Neural progenitor cell (in vitro differentiated cells): Measurements from ENCODE around the gene KCTD3. TPM values are rescaled to one million over a fixed set of nuclear protein-coding genes. Genes with fewer than 3 reads are reported as not detected.

Experiments used
- DNase-seq: peaks from one replicate; pipeline ENCODE4 v3.0.0-alpha.2; 2016; ENCODE audit warnings: low spot score
- H2AFZ ChIP-seq: fragments of 200-600 bp; sonication (generic); replicated peaks from 2 replicates; pipeline ENCODE4 v1.6.1; 2016; ENCODE audit warnings: antibody characterized with exemption
- H3F3A ChIP-seq: fragments of 200-600 bp; sonication (generic); 2 replicates; pipeline ENCODE4 v1.6.1; 2016; ENCODE audit warnings: antibody characterized with exemption, low read depth
- H3K27ac ChIP-seq: fragments of 200-600 bp; sonication (generic); 2 replicates; pipeline ENCODE4 v1.5.1; 2016; ENCODE audit warnings: mild to moderate bottlenecking
- H3K27me3 ChIP-seq: fragments of 200-600 bp; sonication (generic); 2 replicates; pipeline ENCODE4 v1.6.1; 2016; ENCODE audit warnings: mild to moderate bottlenecking, moderate library complexity
- H3K36me3 ChIP-seq: fragments of 200-600 bp; sonication (generic); 2 replicates; pipeline ENCODE4 v1.5.1; 2016
- H3K4me1 ChIP-seq: fragments of 200-600 bp; sonication (generic); 2 replicates; pipeline ENCODE4 v1.6.1; 2016; ENCODE audit warnings: mixed run types
- H3K4me2 ChIP-seq: fragments of 200-600 bp; sonication (generic); 2 replicates; pipeline ENCODE4 v1.6.1; 2016
- H3K4me3 ChIP-seq: fragments of 200-600 bp; sonication (generic); 2 replicates; pipeline ENCODE4 v1.5.1; 2016
- H3K79me2 ChIP-seq: fragments of 200-600 bp; sonication (generic); 2 replicates; pipeline ENCODE4 v1.6.1; 2016; ENCODE audit warnings: low read depth
- H3K9ac ChIP-seq: fragments of 200-600 bp; sonication (generic); 2 replicates; pipeline ENCODE4 v1.6.1; 2016
- H3K9me3 ChIP-seq: fragments of 200-600 bp; sonication (generic); 2 replicates; pipeline ENCODE4 v1.5.1; 2016; ENCODE audit warnings: low read depth
- H4K20me1 ChIP-seq: fragments of 200-600 bp; sonication (generic); 2 replicates; pipeline ENCODE4 v1.6.1; 2016; ENCODE audit warnings: low read depth
- H3K27ac Mint-ChIP-seq: 3 replicates; pipeline ENCODE4 v1.8.0; 2021; ENCODE audit warnings: mixed read lengths
- H3K27me3 Mint-ChIP-seq: 2 replicates; pipeline ENCODE4 v1.8.0; 2022; ENCODE audit warnings: low read depth, mild to moderate bottlenecking, inconsistent platforms, moderate library complexity, mixed read lengths; ENCODE audit not compliant: insufficient read depth
- H3K36me3 Mint-ChIP-seq: 3 replicates; pipeline ENCODE4 v1.8.0; 2021; ENCODE audit warnings: mixed read lengths
- H3K4me1 Mint-ChIP-seq: 3 replicates; pipeline ENCODE4 v1.8.0; 2021; ENCODE audit warnings: mixed read lengths
- H3K4me3 Mint-ChIP-seq: 3 replicates; pipeline ENCODE4 v1.8.0; 2021; ENCODE audit warnings: mild to moderate bottlenecking, moderate library complexity, mixed read lengths
- H3K9me3 Mint-ChIP-seq: 3 replicates; pipeline ENCODE4 v1.8.0; 2020; ENCODE audit warnings: mixed read lengths
- EZH2 ChIP-seq: fragments of 200-600 bp; sonication (generic); IDR thresholded peaks from 2 replicates; pipeline ENCODE4 v1.6.1; 2017; ENCODE audit warnings: antibody characterized with exemption, mild to moderate bottlenecking, moderate library complexity
- EZH2phosphoT487 ChIP-seq: fragments of 200-600 bp; sonication (generic); IDR thresholded peaks from 2 replicates; pipeline ENCODE4 v1.6.1; 2017; ENCODE audit warnings: antibody characterized with exemption
- total RNA-seq: library from RNA; depleted of rRNA; stranded (reverse); fragments of >200 nt; gene quantifications from 2 replicates; pipeline ENCODE4 v1.2.3, GENCODE V29; 2015; ENCODE audit warnings: low replicate concordance
- TF ChIP-seq, protein P1 (sequence below): fragments of 200-600 bp; sonication (generic); IDR thresholded peaks from 2 replicates; pipeline ENCODE4 v1.5.1; 2017; ENCODE audit warnings: antibody characterized with exemption, mild to moderate bottlenecking

KCTD3 gene
- total RNA-seq, 1 donor from 2014 or later = 70.1 TPM

DNA sequence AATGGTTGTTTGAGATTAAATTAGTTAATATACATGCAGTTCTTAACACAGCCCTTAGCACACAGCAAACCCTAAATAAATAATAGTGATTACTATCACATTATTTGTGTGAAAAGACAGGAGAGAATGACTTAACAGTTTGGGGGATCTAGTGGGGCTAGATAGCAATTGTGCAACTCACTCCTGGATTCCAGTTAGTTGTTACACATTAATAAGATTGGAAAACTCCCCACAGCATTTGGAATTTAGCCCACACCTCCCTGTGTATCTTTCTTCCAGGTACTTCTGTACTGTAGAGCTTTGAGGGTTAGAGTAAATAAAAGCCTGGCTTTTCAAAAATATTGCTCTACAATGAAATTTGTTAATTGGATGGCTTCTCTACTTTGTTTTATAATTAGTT is 93.2 kb downstream of the KCTD3 start:
- H3K27ac Mint-ChIP-seq = no peak overlapping the region
- no peaks in the 10 kb centered on the region for H3K27me3 Mint-ChIP-seq
- Histone ChIP-seq H3K36me3 (no peaks in the 10 kb centered on the region), H3K27me3 (no peaks in the 10 kb centered on the region), H4K20me1 (no peaks in the 10 kb centered on the region), H2AFZ (no peak overlapping the region), H3K9me3 (no peaks in the 10 kb centered on the region), H3F3A (no peaks in the 10 kb centered on the region), H3K27ac (no peak overlapping the region), H3K4me1 (no peaks in the 10 kb centered on the region), H3K4me2 (no peak overlapping the region), H3K9ac (no peak overlapping the region), H3K79me2 (no peaks in the 10 kb centered on the region), H3K4me3 (no peak overlapping the region)
- no peaks in the 10 kb centered on the region for H3K9me3 Mint-ChIP-seq
- H3K36me3 Mint-ChIP-seq = no peaks in the 10 kb centered on the region
- TF ChIP-seq EZH2 = no peak
- TF ChIP-seq EZH2phosphoT487 = no peak
- TF ChIP-seq, protein P1, sequence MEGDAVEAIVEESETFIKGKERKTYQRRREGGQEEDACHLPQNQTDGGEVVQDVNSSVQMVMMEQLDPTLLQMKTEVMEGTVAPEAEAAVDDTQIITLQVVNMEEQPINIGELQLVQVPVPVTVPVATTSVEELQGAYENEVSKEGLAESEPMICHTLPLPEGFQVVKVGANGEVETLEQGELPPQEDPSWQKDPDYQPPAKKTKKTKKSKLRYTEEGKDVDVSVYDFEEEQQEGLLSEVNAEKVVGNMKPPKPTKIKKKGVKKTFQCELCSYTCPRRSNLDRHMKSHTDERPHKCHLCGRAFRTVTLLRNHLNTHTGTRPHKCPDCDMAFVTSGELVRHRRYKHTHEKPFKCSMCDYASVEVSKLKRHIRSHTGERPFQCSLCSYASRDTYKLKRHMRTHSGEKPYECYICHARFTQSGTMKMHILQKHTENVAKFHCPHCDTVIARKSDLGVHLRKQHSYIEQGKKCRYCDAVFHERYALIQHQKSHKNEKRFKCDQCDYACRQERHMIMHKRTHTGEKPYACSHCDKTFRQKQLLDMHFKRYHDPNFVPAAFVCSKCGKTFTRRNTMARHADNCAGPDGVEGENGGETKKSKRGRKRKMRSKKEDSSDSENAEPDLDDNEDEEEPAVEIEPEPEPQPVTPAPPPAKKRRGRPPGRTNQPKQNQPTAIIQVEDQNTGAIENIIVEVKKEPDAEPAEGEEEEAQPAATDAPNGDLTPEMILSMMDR = no peak
- H3K4me3 Mint-ChIP-seq = no peak overlapping the region
- no peak for DNase-seq
- peaks cover 4% of the 10 kb centered on the region for H3K4me1 Mint-ChIP-seq

DNA sequence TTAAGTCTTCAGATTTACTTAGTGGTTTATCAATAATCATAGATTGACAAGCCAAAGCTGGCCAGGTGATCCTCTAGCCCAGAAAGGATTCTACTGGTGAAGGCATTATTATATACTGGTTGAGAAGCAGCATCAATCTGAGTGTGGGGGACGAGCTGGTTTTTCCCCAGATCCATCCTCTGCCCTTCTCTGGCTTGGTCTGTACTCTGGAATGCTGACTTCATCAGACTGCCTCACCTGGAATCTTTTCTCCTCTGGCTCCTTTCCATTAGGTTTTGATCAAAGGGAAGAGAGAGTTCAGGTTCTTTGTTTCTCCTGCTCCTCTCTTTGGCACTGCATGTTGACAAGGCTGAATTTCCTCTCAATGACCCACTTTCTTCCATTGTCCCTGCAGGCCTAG is 93.9 kb downstream of the KCTD3 start:
- TF ChIP-seq EZH2phosphoT487 (no peak), EZH2 (no peak)
- TF ChIP-seq, protein P1 = no peak
- H3K4me1 Mint-ChIP-seq = peaks cover 4% of the 10 kb centered on the region

DNA sequence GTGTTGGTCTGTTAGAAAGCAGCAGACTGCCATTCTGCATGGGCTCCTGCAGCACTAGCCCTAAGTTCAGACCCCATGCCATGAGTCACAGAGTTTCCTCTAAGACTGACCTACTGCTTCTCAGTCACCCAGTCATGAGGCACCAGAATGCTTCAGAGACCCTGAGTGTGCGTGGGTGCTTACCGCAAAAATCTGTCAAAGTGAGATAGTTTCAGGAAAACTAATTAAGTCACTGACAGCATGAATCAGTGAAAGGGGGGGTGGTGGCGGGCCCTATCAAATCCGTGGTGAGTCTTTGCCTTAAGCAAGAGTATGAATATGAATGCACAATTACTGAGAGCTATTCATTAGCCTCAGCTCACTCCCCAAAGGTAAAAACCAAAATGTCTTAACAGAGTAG is 98.1 kb downstream of the KCTD3 start:
- Mint-ChIP-seq H3K4me3 (no peak overlapping the region), H3K27ac (no peak overlapping the region), H3K27me3 (no peaks in the 10 kb centered on the region), H3K36me3 (no peaks in the 10 kb centered on the region), H3K4me1 (peaks cover 7% of the 10 kb centered on the region), H3K9me3 (no peaks in the 10 kb centered on the region)
- no peak for DNase-seq
- Histone ChIP-seq H3F3A (no peaks in the 10 kb centered on the region), H3K27ac (no peak overlapping the region), H3K27me3 (no peaks in the 10 kb centered on the region), H3K9me3 (no peaks in the 10 kb centered on the region), H3K79me2 (no peaks in the 10 kb centered on the region), H3K36me3 (no peaks in the 10 kb centered on the region), H3K4me2 (no peak overlapping the region), H4K20me1 (no peaks in the 10 kb centered on the region), H3K9ac (no peak overlapping the region), H3K4me3 (no peak overlapping the region), H2AFZ (no peak overlapping the region), H3K4me1 (no peaks in the 10 kb centered on the region)
- no peak for TF ChIP-seq EZH2
- no peak for TF ChIP-seq EZH2phosphoT487
- TF ChIP-seq, protein P1 = no peak

More for the DNA sequence above, 93.9 kb downstream of the KCTD3 start:
- H3K36me3 Mint-ChIP-seq = no peaks in the 10 kb centered on the region
- Histone ChIP-seq H3K9me3 (no peaks in the 10 kb centered on the region), H3K36me3 (no peaks in the 10 kb centered on the region), H3K4me1 (no peaks in the 10 kb centered on the region), H3K4me2 (no peak overlapping the region), H4K20me1 (no peaks in the 10 kb centered on the region), H2AFZ (no peak overlapping the region), H3K79me2 (no peaks in the 10 kb centered on the region), H3K4me3 (no peak overlapping the region), H3K9ac (no peak overlapping the region), H3F3A (no peaks in the 10 kb centered on the region), H3K27me3 (no peaks in the 10 kb centered on the region), H3K27ac (no peak overlapping the region)
- H3K9me3 Mint-ChIP-seq = no peaks in the 10 kb centered on the region
- H3K27me3 Mint-ChIP-seq = no peaks in the 10 kb centered on the region
- H3K4me3 Mint-ChIP-seq = no peak overlapping the region
- H3K27ac Mint-ChIP-seq = no peak overlapping the region
- DNase-seq = no peak

DNA sequence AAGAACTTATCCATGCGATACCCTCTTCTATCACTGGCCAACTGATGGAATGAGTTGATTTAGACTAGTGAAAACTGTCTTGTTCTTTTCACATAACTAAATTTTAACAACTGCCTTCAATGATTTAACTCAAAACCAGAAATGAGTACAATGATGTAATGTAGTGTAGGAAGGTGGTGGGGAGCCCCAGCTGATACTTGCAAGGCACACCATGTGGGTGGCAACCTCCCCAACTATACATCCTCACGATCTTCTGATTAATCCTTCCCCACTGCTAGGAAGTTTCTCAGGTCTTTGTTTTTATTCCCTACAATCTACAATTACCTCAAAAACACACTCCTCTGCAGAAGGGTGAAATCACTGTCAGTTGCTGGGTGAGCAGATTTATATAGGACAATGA is 100.7 kb downstream of the KCTD3 start:
- no peaks in the 10 kb centered on the region for H4K20me1 ChIP-seq

More for the DNA sequence above, 100.7 kb downstream of the KCTD3 start:
- TF ChIP-seq, protein P1 = no peak
- TF ChIP-seq EZH2 (no peak), EZH2phosphoT487 (no peak)
- H3K79me2 ChIP-seq = no peaks in the 10 kb centered on the region
- no peaks in the 10 kb centered on the region for H3K36me3 Mint-ChIP-seq
- no peak overlapping the region for H3K4me3 Mint-ChIP-seq
- H3K27me3 ChIP-seq = no peaks in the 10 kb centered on the region
- H3K9ac ChIP-seq = no peak overlapping the region
- no peaks in the 10 kb centered on the region for H3K4me1 ChIP-seq
- no peaks in the 10 kb centered on the region for H3K9me3 ChIP-seq
- no peak for DNase-seq
- no peak overlapping the region for H2AFZ ChIP-seq
- H3K36me3 ChIP-seq = no peaks in the 10 kb centered on the region
- peaks cover 3% of the 10 kb centered on the region for H3K4me1 Mint-ChIP-seq
- no peak overlapping the region for H3K4me3 ChIP-seq
- no peaks in the 10 kb centered on the region for H3K27me3 Mint-ChIP-seq
- H3K27ac Mint-ChIP-seq = no peak overlapping the region
- no peak overlapping the region for H3K27ac ChIP-seq
- no peaks in the 10 kb centered on the region for H3F3A ChIP-seq
- no peaks in the 10 kb centered on the region for H3K9me3 Mint-ChIP-seq
- no peak overlapping the region for H3K4me2 ChIP-seq
